ENCODE data around the gene SLC4A4.

DNA sequence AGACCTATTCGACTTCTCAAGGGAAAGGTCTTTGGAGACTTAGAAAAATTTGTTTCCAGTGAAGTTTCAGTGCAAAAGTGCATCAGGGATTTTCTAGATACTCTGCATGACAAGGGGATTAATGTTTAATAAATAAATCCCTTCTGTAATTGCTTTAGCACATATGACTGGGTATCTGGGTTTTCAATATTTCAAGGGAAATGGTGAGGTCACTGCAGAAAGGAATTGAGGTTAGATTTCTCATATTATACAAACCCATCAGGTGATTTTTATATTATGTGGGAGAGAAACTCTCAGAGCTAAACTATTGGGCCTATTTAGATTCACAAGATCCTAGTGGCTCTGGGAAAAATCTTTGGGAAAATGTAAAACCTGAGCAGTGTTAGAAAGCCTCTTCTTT, 48.3 kb upstream of the SLC4A4 start:
- no peak for TF ChIP-seq POLR2A (IDR thresholded peaks at IDR 0.05)
- no peak for TF ChIP-seq POLR2AphosphoS5 (IDR thresholded peaks at IDR 0.05)
- TF ChIP-seq, protein P1, sequence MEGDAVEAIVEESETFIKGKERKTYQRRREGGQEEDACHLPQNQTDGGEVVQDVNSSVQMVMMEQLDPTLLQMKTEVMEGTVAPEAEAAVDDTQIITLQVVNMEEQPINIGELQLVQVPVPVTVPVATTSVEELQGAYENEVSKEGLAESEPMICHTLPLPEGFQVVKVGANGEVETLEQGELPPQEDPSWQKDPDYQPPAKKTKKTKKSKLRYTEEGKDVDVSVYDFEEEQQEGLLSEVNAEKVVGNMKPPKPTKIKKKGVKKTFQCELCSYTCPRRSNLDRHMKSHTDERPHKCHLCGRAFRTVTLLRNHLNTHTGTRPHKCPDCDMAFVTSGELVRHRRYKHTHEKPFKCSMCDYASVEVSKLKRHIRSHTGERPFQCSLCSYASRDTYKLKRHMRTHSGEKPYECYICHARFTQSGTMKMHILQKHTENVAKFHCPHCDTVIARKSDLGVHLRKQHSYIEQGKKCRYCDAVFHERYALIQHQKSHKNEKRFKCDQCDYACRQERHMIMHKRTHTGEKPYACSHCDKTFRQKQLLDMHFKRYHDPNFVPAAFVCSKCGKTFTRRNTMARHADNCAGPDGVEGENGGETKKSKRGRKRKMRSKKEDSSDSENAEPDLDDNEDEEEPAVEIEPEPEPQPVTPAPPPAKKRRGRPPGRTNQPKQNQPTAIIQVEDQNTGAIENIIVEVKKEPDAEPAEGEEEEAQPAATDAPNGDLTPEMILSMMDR (IDR thresholded peaks at IDR 0.05) = no peak

Data from sigmoid colon (tissue), 4 donors.